MM.1S (cell line): ENCODE results near the gene KCNH1.

Experiments
- DNase-seq: peaks from one replicate; pipeline ENCODE4 v3.0.0-alpha.2; 2015
- H2AFZ ChIP-seq: fragments of 300-600 bp; sonication (generic); 2 replicates; pipeline ENCODE4 v1.6.0; 2016; ENCODE audit warnings: antibody characterized with exemption, low read length
- H3F3A ChIP-seq: fragments of 300-600 bp; sonication (generic); 2 replicates; pipeline ENCODE4 v1.6.1; 2016; ENCODE audit warnings: mild to moderate bottlenecking, antibody characterized with exemption, low read length, moderate library complexity, mixed read lengths; ENCODE audit not compliant: insufficient read depth
- H3K27ac ChIP-seq: fragments of 300-600 bp; sonication (generic); 2 replicates; pipeline ENCODE4 v1.5.1; 2016; ENCODE audit warnings: mild to moderate bottlenecking, low read length
- H3K27me3 ChIP-seq: fragments of 300-600 bp; sonication (generic); replicated peaks from 2 replicates; pipeline ENCODE4 v1.6.0; 2016; ENCODE audit warnings: low read length; ENCODE audit not compliant: insufficient read depth
- H3K36me3 ChIP-seq: fragments of 300-600 bp; sonication (generic); replicated peaks from 2 replicates; pipeline ENCODE4 v1.6.1; 2016; ENCODE audit warnings: mild to moderate bottlenecking, low read length, mixed read lengths; ENCODE audit not compliant: insufficient read depth
- H3K4me1 ChIP-seq: fragments of 300-600 bp; sonication (generic); 2 replicates; pipeline ENCODE4 v1.6.1; 2016; ENCODE audit warnings: low read length, mixed read lengths
- H3K4me2 ChIP-seq: fragments of 300-600 bp; sonication (generic); 2 replicates; pipeline ENCODE4 v1.6.0; 2016; ENCODE audit warnings: low read depth, low read length
- H3K4me3 ChIP-seq: fragments of 300-600 bp; sonication (generic); 2 replicates; pipeline ENCODE4 v1.5.1; 2016; ENCODE audit warnings: low read length, mixed read lengths
- H3K79me2 ChIP-seq: fragments of 300-600 bp; sonication (generic); 2 replicates; pipeline ENCODE4 v1.6.1; 2016; ENCODE audit warnings: mixed run types, low read length, mixed read lengths
- H3K9ac ChIP-seq: fragments of 300-600 bp; sonication (generic); 2 replicates; pipeline ENCODE4 v1.6.1; 2016; ENCODE audit warnings: low read length, mixed read lengths
- H3K9me2 ChIP-seq: fragments of 300-600 bp; sonication (generic); replicated peaks from 2 replicates; pipeline ENCODE4 v1.6.1; 2016; ENCODE audit warnings: mild to moderate bottlenecking, low read length, mixed read lengths; ENCODE audit not compliant: insufficient read depth
- H3K9me3 ChIP-seq: fragments of 300-600 bp; sonication (generic); replicated peaks from 2 replicates; pipeline ENCODE4 v1.6.1; 2016; ENCODE audit warnings: mild to moderate bottlenecking, low read length, mixed read lengths; ENCODE audit not compliant: insufficient read depth
- H4K20me1 ChIP-seq: fragments of 300-600 bp; sonication (generic); 2 replicates; pipeline ENCODE4 v1.6.1; 2016; ENCODE audit warnings: mild to moderate bottlenecking, low read length, moderate library complexity, mixed read lengths; ENCODE audit not compliant: insufficient read depth
- CTCF ChIP-seq: fragments of 300-600 bp; sonication (generic); IDR thresholded peaks from 2 replicates; pipeline ENCODE4 v1.5.1; 2016; ENCODE audit warnings: antibody characterized with exemption, low read length, mixed read lengths
- EZH2 ChIP-seq: fragments of 300-600 bp; sonication (generic); optimal IDR thresholded peaks from 2 replicates; pipeline ENCODE3; 2017; ENCODE audit warnings: low read depth, mild to moderate bottlenecking, antibody characterized with exemption, low read length, mixed read lengths
- EZH2phosphoT487 ChIP-seq: fragments of 300-600 bp; sonication (generic); IDR thresholded peaks from 2 replicates; pipeline ENCODE4 v1.6.1; 2018; ENCODE audit warnings: antibody characterized with exemption, low read length

KCNH1 gene

GRCh38 chr1:210912752-210913151 lies 221.2 kb downstream of the KCNH1 start:
- DNase-seq, result no peak
- Histone ChIP-seq H3K36me3 (no peaks in the 10 kb centered on the region), H3K4me1 (no peaks in the 10 kb centered on the region), H3K4me3 (no peak overlapping the region), H3K27me3 (no peaks in the 10 kb centered on the region), H3K9ac (no peak overlapping the region), H3K79me2 (no peaks in the 10 kb centered on the region), H3K27ac (no peak overlapping the region), H3K9me3 (no peaks in the 10 kb centered on the region), H4K20me1 (no peaks in the 10 kb centered on the region), H2AFZ (no peak overlapping the region), H3F3A (no peaks in the 10 kb centered on the region), H3K9me2 (no peaks in the 10 kb centered on the region), H3K4me2 (no peak overlapping the region)
- TF ChIP-seq CTCF (no peak), EZH2phosphoT487 (no peak), EZH2 (no peak)

- no peak overlapping the region for H3K27ac ChIP-seq
- H3K27me3 ChIP-seq, result no peaks in the 10 kb centered on the region
- no peak overlapping the region for H2AFZ ChIP-seq
Observed at GRCh38 chr1:210910020-210910575, 223.8 kb downstream of the KCNH1 start.

GRCh38 chr1:210908791-210909190 lies 225.2 kb downstream of the KCNH1 start:
- Histone ChIP-seq H3K4me3 (no peak overlapping the region), H3F3A (no peaks in the 10 kb centered on the region), H3K27me3 (no peaks in the 10 kb centered on the region), H3K9me2 (no peaks in the 10 kb centered on the region), H3K36me3 (no peaks in the 10 kb centered on the region), H3K79me2 (no peaks in the 10 kb centered on the region), H3K4me1 (peaks cover 4% of the 10 kb centered on the region; the same call in 1 of the 2 replicates), H3K9me3 (no peaks in the 10 kb centered on the region), H4K20me1 (no peaks in the 10 kb centered on the region), H3K27ac (no peak overlapping the region), H2AFZ (no peak overlapping the region), H3K4me2 (no peak overlapping the region), H3K9ac (no peak overlapping the region)
- TF ChIP-seq CTCF (no peak), EZH2phosphoT487 (no peak), EZH2 (no peak)
- DNase-seq, result no peak

More at GRCh38 chr1:210910020-210910575, 223.8 kb downstream of the KCNH1 start:
- Histone ChIP-seq H4K20me1 (no peaks in the 10 kb centered on the region), H3F3A (no peaks in the 10 kb centered on the region), H3K4me1 (peaks cover 4% of the 10 kb centered on the region; the same call in 1 of the 2 replicates), H3K9me3 (no peaks in the 10 kb centered on the region), H3K4me2 (no peak overlapping the region), H3K79me2 (no peaks in the 10 kb centered on the region), H3K9ac (no peak overlapping the region), H3K4me3 (no peak overlapping the region), H3K9me2 (no peaks in the 10 kb centered on the region), H3K36me3 (no peaks in the 10 kb centered on the region)
- TF ChIP-seq EZH2phosphoT487 (no peak), EZH2 (no peak), CTCF (no peak)
- no peak for DNase-seq
